HEK293 (cell line): ENCODE results near the gene MYL3.
A peak's percentile ranks its signal among the peaks of the same experiment; 100 is the strongest.

Experiments used
- CTCF ChIA-PET: fragments of 350-600 bp; formaldehyde crosslinking; extraction: SDS; loops from one replicate; lab custom pipeline; 2021; ENCODE audit warnings: antibody characterized with exemption; lab: Yijun Ruan, JAX
- POLR2A ChIA-PET: fragments of 300-600 bp; formaldehyde crosslinking; extraction: SDS; loops from one replicate; lab custom pipeline; 2020; ENCODE audit warnings: antibody characterized with exemption, inconsistent platforms; lab: Yijun Ruan, JAX
- H3K27ac ChIP-seq: fragments of 200-500 bp; sonication (Bioruptor generic); 2 replicates; pipeline ENCODE4 v1.5.1; 2014; ENCODE audit warnings: low read depth, low read length, control low read depth, inconsistent platforms; ENCODE audit errors: extremely low read depth
- H3K36me3 ChIP-seq, 2 experiments: fragments of 200-500 bp in 1 of 2; sonication (Bioruptor generic) in 1 of 2; 1 replicate in 1 of 2; 2 replicates in 1 of 2; pipeline ENCODE4 v1.5.1; 2014 to 2017; ENCODE audit warnings: inconsistent platforms in 2 of 2, low read length in 2 of 2; ENCODE audit not compliant: control insufficient read depth in 2 of 2, insufficient read depth in 1 of 2
- H3K4me1 ChIP-seq: fragments of 200-500 bp; sonication (Bioruptor generic); 2 replicates; pipeline ENCODE4 v1.5.1; 2014; ENCODE audit warnings: mild to moderate bottlenecking, low read length, inconsistent platforms; ENCODE audit not compliant: control insufficient read depth, insufficient read depth
- H3K4me3 ChIP-seq: 2 replicates; pipeline ENCODE4 v1.5.1; 2011; ENCODE audit warnings: low read depth, mild to moderate bottlenecking, control low read depth, low read length, moderate library complexity
- H3K9me3 ChIP-seq: fragments of 200-500 bp; sonication (Bioruptor generic); 2 replicates; pipeline ENCODE4 v1.5.1; 2014; ENCODE audit warnings: low read depth, low read length, inconsistent platforms; ENCODE audit not compliant: control insufficient read depth, insufficient read depth
- IKZF3 ChIP-seq: fragments of 450-650 bp; IDR thresholded peaks from 2 replicates; pipeline ENCODE4 v1.5.0; 2018; ENCODE audit warnings: missing biosample characterization, mild to moderate bottlenecking, missing genetic modification characterization, moderate library complexity
- KLF10 ChIP-seq: fragments of 450-650 bp; IDR thresholded peaks from 2 replicates; pipeline ENCODE4 v1.5.1; 2018; ENCODE audit warnings: missing biosample characterization, mild to moderate bottlenecking, missing genetic modification characterization
- MEIS1 ChIP-seq: sonication (generic); formaldehyde crosslinking; IDR thresholded peaks from 2 replicates; pipeline ENCODE4 v1.8.1; 2022; ENCODE audit warnings: missing genetic modification reagents, mild to moderate bottlenecking, borderline replicate concordance
- SP3 ChIP-seq: fragments of 450-650 bp; formaldehyde crosslinking; IDR thresholded peaks from 2 replicates; pipeline ENCODE4 v1.5.1; 2016; ENCODE audit warnings: missing biosample characterization, missing genetic modification characterization
- ZBTB1 ChIP-seq: fragments of 450-650 bp; formaldehyde crosslinking; IDR thresholded peaks from 2 replicates; pipeline ENCODE4 v1.5.1; 2016; ENCODE audit warnings: missing biosample characterization, missing genetic modification characterization
- ZBTB17 ChIP-seq: fragments of 450-650 bp; formaldehyde crosslinking; IDR thresholded peaks from 2 replicates; pipeline ENCODE4 v1.5.1; 2016; ENCODE audit warnings: missing biosample characterization, missing genetic modification characterization
- ZNF10 ChIP-seq: fragments of 450-650 bp; formaldehyde crosslinking; IDR thresholded peaks from 2 replicates; pipeline ENCODE4 v1.5.1; 2017; ENCODE audit warnings: missing biosample characterization, missing genetic modification characterization
- ZNF132 ChIP-seq: fragments of 450-650 bp; formaldehyde crosslinking; IDR thresholded peaks from 2 replicates; pipeline ENCODE4 v1.5.1; 2017; ENCODE audit warnings: missing biosample characterization, missing genetic modification characterization, borderline replicate concordance
- ZNF146 ChIP-seq: fragments of 450-650 bp; formaldehyde crosslinking; IDR thresholded peaks from 2 replicates; pipeline ENCODE4 v1.5.1; 2016; ENCODE audit warnings: missing biosample characterization, missing genetic modification characterization
- ZNF184 ChIP-seq: fragments of 450-650 bp; IDR thresholded peaks from 2 replicates; pipeline ENCODE4 v1.5.1; 2018; ENCODE audit warnings: missing biosample characterization, mild to moderate bottlenecking, missing genetic modification characterization
- ZNF211 ChIP-seq: fragments of 450-650 bp; formaldehyde crosslinking; IDR thresholded peaks from 2 replicates; pipeline ENCODE4 v1.5.1; 2016; ENCODE audit warnings: low read depth, missing biosample characterization, missing genetic modification characterization
- ZNF354C ChIP-seq: fragments of 450-650 bp; formaldehyde crosslinking; IDR thresholded peaks from 2 replicates; pipeline ENCODE4 v1.5.1; 2016; ENCODE audit warnings: missing biosample characterization, missing genetic modification characterization, low read depth, borderline replicate concordance
- ZNF366 ChIP-seq: fragments of 450-650 bp; formaldehyde crosslinking; conservative IDR thresholded peaks from 2 replicates; pipeline ENCODE4 v1.5.1; 2016; ENCODE audit warnings: missing biosample characterization, missing genetic modification characterization
- ZNF600 ChIP-seq: fragments of 450-650 bp; formaldehyde crosslinking; IDR thresholded peaks from 2 replicates; pipeline ENCODE4 v1.5.1; 2016; ENCODE audit warnings: missing biosample characterization, missing genetic modification characterization
- ZNF629 ChIP-seq: fragments of 450-650 bp; formaldehyde crosslinking; IDR thresholded peaks from 2 replicates; pipeline ENCODE4 v1.5.1; 2017; ENCODE audit warnings: missing biosample characterization, missing genetic modification characterization
- ZNF670 ChIP-seq: fragments of 450-650 bp; formaldehyde crosslinking; IDR thresholded peaks from 2 replicates; pipeline ENCODE4 v1.5.1; 2016; ENCODE audit warnings: missing biosample characterization, missing genetic modification characterization, low read depth
- ZNF837 ChIP-seq: fragments of 450-650 bp; formaldehyde crosslinking; IDR thresholded peaks from 2 replicates; pipeline ENCODE4 v1.5.1; 2016; ENCODE audit warnings: missing biosample characterization, missing genetic modification characterization
- ZNF843 ChIP-seq: fragments of 450-650 bp; formaldehyde crosslinking; IDR thresholded peaks from 2 replicates; pipeline ENCODE4 v1.5.1; 2016; ENCODE audit warnings: missing biosample characterization, missing genetic modification characterization
- TF ChIP-seq, protein P1 (sequence below): fragments of 450-650 bp; formaldehyde crosslinking; IDR thresholded peaks from 2 replicates; pipeline ENCODE4 v1.5.1; 2016; ENCODE audit warnings: missing biosample characterization, missing genetic modification characterization

The MYL3 gene

GRCh38 chr3:46865546-46865945 lies 2.3 kb upstream of the MYL3 start:
- Histone ChIP-seq H3K27ac (no peak overlapping the region), H3K9me3 (no peaks in the 10 kb centered on the region), H3K4me1 (no peaks in the 10 kb centered on the region), H3K36me3 (no peaks in the 10 kb centered on the region), H3K4me3 (no peak overlapping the region)
- ChIA-PET CTCF (interaction anchor here (0.6 to 2.6 kb wide), 8 partner anchors 9 to 35 kb away, joined by 3 to 23 read pairs (median 5); partner anchors contain the start of gene PTH1R), POLR2A (no interaction called here)
- TF ChIP-seq ZNF10 (no peak), ZNF837 (tag by site-specific recombination) (no peak), KLF10 (tag by site-specific recombination) (no peak), IKZF3 (no peak), ZBTB17 (tag by site-specific recombination) (no peak), ZNF211 (no peak), ZNF843 (tag by site-specific recombination) (no peak), MEIS1 (CRISPR knock-in tag) (no peak), ZNF184 (no peak)
- TF ChIP-seq, all 188 proteins: peak for 0

- no peaks in the 10 kb centered on the region for H3K4me1 ChIP-seq
- H3K9me3 ChIP-seq = no peaks in the 10 kb centered on the region
- H3K36me3 ChIP-seq = no peaks in the 10 kb centered on the region
- ChIA-PET CTCF (interaction anchor here (0.6 to 2.6 kb wide), 3 partner anchors 15 to 30 kb away, joined by 3 to 23 read pairs (median 3); no protein-coding TSS in a partner anchor), POLR2A (no interaction called here)
- TF ChIP-seq ZNF132 (tag by site-specific recombination) (no peak), ZNF600 (tag by site-specific recombination) (0 out of 2 replicates have a peak, but pooled peaks have one; percentile 26)
- H3K4me3 ChIP-seq = no peak overlapping the region
- no peak overlapping the region for H3K27ac ChIP-seq
These were observed 1.8 kb upstream of the MYL3 start for GRCh38 chr3:46865031-46865507.

- no peak overlapping the region for H3K27ac ChIP-seq
- TF ChIP-seq ZNF366 (tag by site-specific recombination) (no peak), ZNF146 (no peak), SP3 (tag by site-specific recombination) (no peak), ZBTB1 (no peak), ZNF629 (tag by site-specific recombination) (no peak), ZNF670 (tag by site-specific recombination) (no peak), ZNF354C (no peak)
- TF ChIP-seq, protein P1, sequence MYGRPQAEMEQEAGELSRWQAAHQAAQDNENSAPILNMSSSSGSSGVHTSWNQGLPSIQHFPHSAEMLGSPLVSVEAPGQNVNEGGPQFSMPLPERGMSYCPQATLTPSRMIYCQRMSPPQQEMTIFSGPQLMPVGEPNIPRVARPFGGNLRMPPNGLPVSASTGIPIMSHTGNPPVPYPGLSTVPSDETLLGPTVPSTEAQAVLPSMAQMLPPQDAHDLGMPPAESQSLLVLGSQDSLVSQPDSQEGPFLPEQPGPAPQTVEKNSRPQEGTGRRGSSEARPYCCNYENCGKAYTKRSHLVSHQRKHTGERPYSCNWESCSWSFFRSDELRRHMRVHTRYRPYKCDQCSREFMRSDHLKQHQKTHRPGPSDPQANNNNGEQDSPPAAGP (tag by site-specific recombination) = no peak
- TF ChIP-seq, all 188 proteins: peak for 0
- Histone ChIP-seq H3K4me1 (no peaks in the 10 kb centered on the region), H3K9me3 (no peaks in the 10 kb centered on the region), H3K36me3 (no peaks in the 10 kb centered on the region), H3K4me3 (no peak overlapping the region)
- CTCF ChIA-PET = interaction anchor here (0.6 to 1.5 kb wide), 3 partner anchors 15 to 30 kb away, joined by 3 to 4 read pairs (median 3); no protein-coding TSS in a partner anchor
- POLR2A ChIA-PET = interaction anchor here (0.6 kb wide), 1 partner anchor 1812 kb away, joined by 3 read pairs; no protein-coding TSS in a partner anchor
These were observed 1.0 kb upstream of the MYL3 start for GRCh38 chr3:46864061-46864881.
